T-helper 1 cell (primary cell): ENCODE results near the gene FOXP1.

Experiments
- DNase-seq, 5 donors: peaks; one replicate each; pipeline ENCODE4 v3.0.0-alpha.2; 2012 to 2020

Gene FOXP1

GRCh38 chr3:71482771-71483170, 100.8 kb downstream of the FOXP1 start:
- no peak for DNase-seq

DNA sequence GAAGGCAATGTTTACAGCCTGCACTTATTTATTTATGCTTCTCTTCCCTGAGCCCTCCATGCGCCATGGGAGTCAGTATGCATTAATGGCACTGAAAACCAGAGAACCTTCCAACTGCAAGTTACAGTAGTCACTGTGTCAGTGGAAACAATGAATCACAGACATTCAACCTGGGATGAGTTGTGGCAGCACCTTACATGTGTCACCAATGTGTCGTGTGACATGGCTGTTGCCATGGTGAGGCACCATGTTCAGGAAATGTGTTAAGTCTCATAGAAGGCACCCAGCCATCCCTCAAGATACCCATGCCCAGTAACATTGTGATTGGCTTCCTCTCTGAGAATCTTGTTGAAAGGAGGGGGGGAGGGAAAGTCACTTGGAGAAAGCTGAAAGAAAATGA, 105.0 kb downstream of the FOXP1 start:
- DNase-seq = peak in 4 of 5 donors; percentile 32 to 46 (median 36)

DNA sequence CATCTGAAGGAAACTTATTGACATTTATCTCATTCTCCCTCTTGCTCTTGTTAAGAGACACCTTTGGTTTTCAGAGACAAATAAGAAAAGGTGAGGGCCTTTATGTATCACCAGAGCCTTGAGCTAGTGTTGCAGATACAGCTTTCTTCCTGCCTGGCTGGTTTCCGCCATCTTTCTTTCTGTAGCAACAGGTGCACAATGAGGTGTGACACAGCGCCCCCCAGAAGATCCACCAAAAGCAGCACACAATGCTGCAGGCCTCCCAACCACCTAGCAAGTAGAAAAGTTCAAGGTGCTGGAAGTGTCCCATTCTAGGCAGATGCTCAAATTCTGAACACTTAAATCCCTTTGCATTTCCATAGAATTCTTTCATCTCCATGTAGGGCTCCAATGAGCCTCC, 106.6 kb downstream of the FOXP1 start:
- no peak for DNase-seq

DNA sequence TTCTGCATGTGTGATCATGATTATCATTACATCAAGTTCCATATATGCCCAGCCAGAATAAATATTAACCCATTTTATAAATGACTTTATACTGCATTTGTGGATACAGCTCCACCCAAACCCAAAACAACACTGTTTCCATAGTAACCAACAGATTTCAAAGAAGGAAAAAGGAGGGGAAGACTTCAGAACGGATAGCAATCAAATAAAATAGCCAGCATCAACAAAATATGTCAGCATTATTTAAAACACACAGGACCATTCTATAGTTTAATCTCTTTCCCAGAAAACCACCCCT, 114.4 kb downstream of the FOXP1 start:
- no peak for DNase-seq

GRCh38 chr3:71468311-71469137, 115.0 kb downstream of the FOXP1 start:
- DNase-seq = no peak

DNA sequence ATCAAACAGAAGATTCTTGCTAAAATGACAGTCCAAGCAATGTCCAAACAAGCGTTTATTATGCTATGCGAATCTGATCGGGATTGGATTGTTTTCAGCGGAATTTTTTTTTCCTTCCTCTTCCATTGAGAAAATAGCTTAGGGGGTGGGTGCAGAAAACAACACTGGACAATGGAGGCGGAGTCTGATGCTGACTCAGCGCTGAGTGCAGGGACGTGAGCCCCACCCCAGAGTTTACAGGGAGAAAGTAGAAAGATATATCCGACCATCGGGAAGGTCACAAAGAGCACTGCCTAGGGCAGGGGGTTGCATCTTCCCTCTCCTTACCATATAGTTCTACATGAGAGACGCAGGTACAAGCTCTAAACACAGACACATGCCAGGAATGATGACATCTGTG, 117.0 kb downstream of the FOXP1 start:
- DNase-seq = no peak

DNA sequence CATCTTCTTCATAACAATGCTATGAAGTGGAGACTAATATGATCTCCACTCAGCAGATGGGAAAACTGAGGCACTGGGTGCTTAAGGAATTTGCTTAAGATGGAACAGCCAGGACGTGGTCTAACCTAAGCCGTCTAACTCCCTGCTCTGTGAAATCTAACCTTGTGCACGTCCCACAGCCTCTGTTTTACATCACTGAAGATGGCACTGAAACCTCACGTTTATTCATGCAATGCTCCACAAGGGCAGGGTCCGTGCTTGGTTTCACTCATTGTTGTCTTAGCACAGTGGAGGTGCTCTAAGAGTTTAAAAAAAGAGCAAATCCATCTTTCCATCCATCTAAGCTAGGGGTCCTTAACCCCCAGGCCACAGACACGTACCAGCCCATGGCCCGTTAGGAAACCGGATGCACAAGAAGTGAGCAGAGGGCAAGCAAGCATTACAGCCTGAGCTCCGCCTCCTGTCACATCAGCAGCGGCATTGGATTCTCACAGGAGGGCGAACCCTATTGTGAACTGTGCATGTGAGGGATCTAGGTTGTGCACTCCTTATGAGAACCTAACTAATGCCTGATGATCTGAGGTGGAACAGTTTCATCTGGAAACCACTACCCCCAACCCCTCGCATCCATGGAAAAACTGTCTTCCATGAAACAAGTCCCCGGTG, 118.0 kb downstream of the FOXP1 start:
- DNase-seq = no peak

- no peak for DNase-seq
Observed at GRCh38 chr3:71464613-71465012, 118.9 kb downstream of the FOXP1 start.

DNA sequence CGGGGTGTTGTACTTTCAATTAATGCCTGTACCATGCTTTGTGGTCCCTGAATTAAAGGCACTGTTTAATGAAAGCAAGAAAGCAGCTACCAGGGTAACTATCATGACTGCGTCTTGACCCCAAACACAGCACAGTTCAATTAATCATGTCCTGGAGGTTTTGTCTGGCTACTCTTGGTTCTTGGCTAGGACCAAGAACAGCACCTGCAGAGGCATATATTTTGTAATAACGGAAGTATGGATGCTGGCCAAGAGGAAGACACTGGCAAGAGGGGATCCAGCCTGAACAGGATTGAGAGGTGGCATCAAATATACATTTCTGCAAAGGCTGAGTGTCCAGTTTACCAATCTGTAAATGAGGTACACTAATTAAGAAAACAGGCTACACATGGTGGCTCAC, 119.9 kb downstream of the FOXP1 start:
- no peak for DNase-seq

DNA sequence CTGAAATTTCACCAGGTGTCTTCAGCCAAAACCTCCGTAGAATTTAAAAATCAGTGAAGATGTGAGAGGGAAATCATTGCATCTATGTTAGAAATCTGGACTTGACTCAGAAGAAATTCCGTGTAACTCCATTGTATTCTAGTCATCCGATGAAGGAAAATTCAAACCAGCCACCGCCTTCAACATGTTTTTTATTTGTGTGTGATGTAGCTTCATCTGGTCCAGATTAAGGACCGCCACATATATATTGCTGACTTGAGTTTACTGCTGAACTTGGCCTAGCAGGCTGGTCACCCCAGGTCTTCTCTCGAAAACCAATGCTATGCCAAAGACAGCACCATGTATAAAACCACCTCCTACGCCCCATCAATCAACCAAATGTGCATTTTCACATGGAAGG, 120.9 kb downstream of the FOXP1 start:
- no peak for DNase-seq

DNA sequence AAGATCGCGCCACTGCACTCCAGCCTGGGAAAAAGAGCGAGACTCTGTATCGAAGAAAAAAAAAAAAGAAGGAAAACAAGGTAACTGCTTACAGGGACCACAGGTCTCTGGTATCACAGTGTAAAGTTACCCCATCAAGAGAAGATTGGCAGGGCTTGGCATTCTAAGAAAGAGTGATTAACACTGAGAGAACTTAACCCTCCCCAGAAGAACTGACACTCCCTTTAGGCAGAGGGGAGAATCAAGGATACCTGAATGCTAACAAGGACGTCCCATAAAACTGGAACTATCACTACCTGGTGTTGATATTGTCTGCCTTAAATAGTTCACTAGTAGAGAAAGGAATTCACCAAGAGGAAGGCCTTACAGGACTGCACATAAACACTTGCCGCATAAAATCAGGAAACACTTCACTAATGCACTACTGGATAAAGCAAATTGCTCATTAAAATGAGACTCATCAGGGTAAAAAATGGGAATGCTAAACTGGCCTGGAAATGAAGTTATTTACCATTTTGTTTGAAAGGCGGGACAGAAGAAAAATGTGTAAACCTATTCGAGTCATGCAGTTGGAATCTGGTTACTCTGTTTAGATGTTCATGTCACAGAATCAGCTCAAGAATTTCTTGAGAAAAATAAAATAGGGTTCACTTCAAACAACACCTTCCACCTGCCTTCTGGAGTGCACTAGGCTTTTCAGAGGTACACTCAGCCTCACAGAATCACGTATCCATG, 121.6 kb downstream of the FOXP1 start:
- no peak for DNase-seq

DNA sequence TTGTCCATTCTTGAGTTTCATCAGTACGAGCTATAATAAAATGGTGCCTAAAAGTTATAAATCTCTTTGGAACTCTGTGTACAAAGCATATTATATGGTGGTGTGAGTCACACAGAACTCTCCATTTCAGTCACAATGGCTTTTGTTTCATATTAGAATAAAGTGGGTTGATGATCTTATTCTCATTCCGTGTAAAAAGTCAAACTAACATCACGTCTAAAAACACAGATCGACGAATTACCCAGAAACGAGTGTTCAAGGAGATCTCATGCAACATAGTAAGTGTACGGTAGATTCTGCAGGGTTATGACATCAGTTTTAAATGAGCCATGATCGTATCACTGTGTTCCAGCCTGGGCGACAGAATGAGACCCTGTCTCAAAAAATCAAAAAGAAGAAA, 122.4 kb downstream of the FOXP1 start:
- peak in 1 of 5 donors; percentile 53 for DNase-seq

- DNase-seq = no peak
Observed at GRCh38 chr3:71458895-71459294, 124.6 kb downstream of the FOXP1 start.

GRCh38 chr3:71456826-71457225, 126.7 kb downstream of the FOXP1 start:
- DNase-seq = no peak

- DNase-seq = peak in 1 of 5 donors; percentile 27
Observed at GRCh38 chr3:71456156-71456555, 127.4 kb downstream of the FOXP1 start.

GRCh38 chr3:71454512-71455403, 128.8 kb downstream of the FOXP1 start:
- DNase-seq = peak in 1 of 5 donors; percentile 56

- DNase-seq = no peak
Observed at GRCh38 chr3:71453822-71454511, 129.6 kb downstream of the FOXP1 start.

DNA sequence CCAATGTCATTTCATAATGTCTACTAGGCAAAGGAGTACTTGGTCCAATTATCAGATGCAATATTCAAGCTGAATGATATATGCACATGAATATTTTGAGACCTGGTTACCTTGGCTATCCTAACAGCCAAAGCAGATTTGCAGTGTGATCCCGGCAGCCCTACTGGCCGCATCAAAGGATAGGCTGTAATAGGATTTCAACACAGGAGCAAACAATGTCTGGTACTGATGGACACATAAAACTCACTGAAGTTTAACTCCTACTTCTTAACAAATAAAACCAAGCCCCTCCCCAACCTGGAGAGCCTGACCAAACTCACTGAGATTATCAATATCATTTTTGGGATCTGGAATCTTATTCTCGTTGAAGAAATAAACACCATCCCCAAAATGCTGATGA, 130.2 kb downstream of the FOXP1 start:
- DNase-seq = no peak

DNA sequence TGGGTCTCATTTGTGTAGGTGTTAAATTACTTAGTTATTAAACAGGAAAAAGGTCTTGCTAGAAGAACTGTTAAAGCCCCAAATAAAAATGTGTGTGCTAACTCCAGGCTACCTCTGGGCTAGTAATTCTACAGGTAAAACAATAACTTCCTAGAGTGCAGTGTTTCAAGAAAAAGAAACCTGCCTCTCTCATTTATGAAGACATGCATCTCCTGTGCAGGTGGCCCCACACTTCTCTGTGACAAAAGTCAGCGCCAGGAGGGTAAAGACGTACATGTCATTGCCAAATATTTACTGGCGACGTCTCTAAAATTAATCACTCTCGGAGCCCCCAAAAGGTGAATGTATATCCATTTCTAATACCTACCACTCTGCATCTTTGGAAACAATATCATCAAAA, 131.7 kb downstream of the FOXP1 start:
- no peak for DNase-seq

DNA sequence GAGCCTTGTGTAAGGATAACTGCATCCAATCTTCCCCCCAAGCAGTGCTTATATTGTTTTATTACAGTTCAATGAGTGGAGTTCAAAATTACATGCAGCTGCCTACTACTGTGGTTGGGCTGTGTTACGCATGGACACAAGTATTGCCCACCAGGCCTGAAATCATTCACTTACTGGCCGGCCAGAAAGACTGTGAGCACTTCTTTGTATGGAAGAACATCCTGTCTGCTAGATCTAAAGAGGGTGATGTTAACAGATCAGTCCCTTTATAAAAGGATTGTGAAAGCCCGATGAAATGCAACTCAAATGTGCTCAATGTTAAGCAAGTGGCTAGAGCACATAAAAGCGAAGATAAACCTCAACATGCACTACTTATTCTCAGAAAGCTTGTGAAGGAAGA, 132.5 kb downstream of the FOXP1 start:
- DNase-seq = no peak

- no peak for DNase-seq
Observed at GRCh38 chr3:71450162-71450561, 133.4 kb downstream of the FOXP1 start.

GRCh38 chr3:71447803-71448202, 135.7 kb downstream of the FOXP1 start:
- DNase-seq = peak in 1 of 5 donors; percentile 47
